ENCODE measurements around the gene PCMTD2. TPM values are rescaled to one million over a fixed set of nuclear protein-coding genes. Genes with fewer than 3 reads are reported as not detected.

Gene PCMTD2
- total RNA-seq, 1 experiment from 2014 or later: 52.0 TPM

GRCh38 chr20:64226686-64227580, 28.6 kb upstream of the PCMTD2 start:
- Histone ChIP-seq H3K79me2 (ENCODE audit: insufficient read depth, low read length) (no peaks in the 10 kb centered on the region), H2AFZ (ENCODE audit: low read length) (no peak overlapping the region), H4K91ac (ENCODE audit: insufficient read length, low read depth, low read length) (no peak overlapping the region), H4K8ac (replicated peaks; ENCODE audit: insufficient read length, low read depth, low read length) (no peak overlapping the region), H3T11ph (ENCODE audit: low read length) (no peak overlapping the region), H2BK12ac (ENCODE audit: insufficient read length, low read depth, low read length) (no peak overlapping the region), H2BK15ac (ENCODE audit: low read depth, low read length) (no peak overlapping the region), H3K14ac (ENCODE audit: insufficient read depth, low read length) (no peak overlapping the region), H3K79me1 (ENCODE audit: insufficient read depth, low read depth, low read length, poor library complexity, severe bottlenecking) (no peaks in the 10 kb centered on the region), H3K9me3 (ENCODE audit: control insufficient read depth, low read depth, low read length) (no peaks in the 10 kb centered on the region), H2BK120ac (ENCODE audit: low read depth, low read length, poor library complexity, severe bottlenecking) (no peak overlapping the region), H3K23me2 (ENCODE audit: insufficient read length, low read depth, low read length, poor library complexity, severe bottlenecking) (no peaks in the 10 kb centered on the region), H3K27me3 (ENCODE audit: insufficient read depth, low read length) (no peaks in the 10 kb centered on the region), H2BK5ac (ENCODE audit: insufficient read length, low read length) (no peak overlapping the region), H3K23ac (ENCODE audit: insufficient read length, low read depth, low read length) (no peak overlapping the region), H3K27ac (ENCODE audit: insufficient read length, low read depth, low read length) (no peak overlapping the region), H4K5ac (ENCODE audit: insufficient read length, low read depth, low read length) (no peak overlapping the region), H3K9ac (ENCODE audit: extremely low read depth, insufficient read length, low read length) (no peak overlapping the region), H2BK20ac (ENCODE audit: low read depth, low read length, poor library complexity, severe bottlenecking) (no peak overlapping the region), H3K4me1 (ENCODE audit: insufficient read depth, low read length) (peaks cover 3% of the 10 kb centered on the region; the same call in 1 of the 2 replicates), H2AK5ac (ENCODE audit: insufficient read length, low read length) (no peak overlapping the region), H3K4ac (ENCODE audit: low read depth, low read length) (no peak overlapping the region), H3K56ac (ENCODE audit: insufficient read length, low read depth, low read length) (no peak overlapping the region), H3K4me2 (ENCODE audit: insufficient read depth, insufficient read length, low read length) (no peak overlapping the region), H3K18ac (ENCODE audit: insufficient read length, low read depth, low read length) (no peak overlapping the region), H4K20me1 (ENCODE audit: control insufficient read depth, insufficient read depth, insufficient read length) (no peaks in the 10 kb centered on the region)
- no peak for DNase-seq
- Mint-ChIP-seq H3K27ac (no peak overlapping the region), H3K36me3 (ENCODE audit: insufficient read depth in 1 of 3, low read depth in 3 of 3) (no peaks in the 10 kb centered on the region), H3K4me3 (no peak overlapping the region; a peak in 1 of 5 replicates), H3K4me1 (peaks cover 15 to 19% of the 10 kb centered on the region in 2 experiments), H3K27me3 (ENCODE audit: low read depth) (peaks cover 5% of the 10 kb centered on the region; the same call in 1 of the 2 replicates), H3K9me3 (no peaks in the 10 kb centered on the region)
- TF ChIP-seq CTCF (conservative IDR thresholded peaks at IDR 0.05): no peak
- no CpG with 5 or more reads among the region's 25 CpGs for WGBS (ENCODE audit: extremely low coverage, insufficient read length, low lambda C conversion rate)
